CD14-positive monocyte (primary cell): ENCODE results near the gene MS4A14. TPM values are rescaled to one million over a fixed set of nuclear protein-coding genes. Genes with fewer than 3 reads are reported as not detected.
"Not testable (repeated sequence)": the region's sequence is repeated elsewhere in the genome, so short reads cannot be mapped to it uniquely, and the experiment has no call there.

ENCODE experiments used
- DNase-seq, 3 donors: peaks; one replicate each; pipeline ENCODE4 v3.0.0-alpha.2; 2011 to 2022
- H2AFZ ChIP-seq: 2 replicates; pipeline ENCODE4 v1.6.0; 2012; ENCODE audit warnings: mild to moderate bottlenecking, low read depth, low read length, inconsistent platforms; ENCODE audit not compliant: insufficient read depth, poor library complexity, severe bottlenecking
- H3K27ac ChIP-seq, 2 donors: 1 replicate in 1 of 2; 2 replicates in 1 of 2; pipeline ENCODE4 v1.5.1; 2012 to 2013; ENCODE audit warnings: low read length in 2 of 2, control low read depth in 1 of 2, inconsistent platforms in 1 of 2, low read depth in 1 of 2, mild to moderate bottlenecking in 1 of 2
- H3K27me3 ChIP-seq, 2 donors: one replicate each; pipeline versions ENCODE4 v1.6.0 to v1.6.1; 2011 to 2013; ENCODE audit warnings: low read length in 2 of 2; ENCODE audit not compliant: control insufficient read depth in 2 of 2, insufficient read depth in 2 of 2
- H3K36me3 ChIP-seq, 2 donors: replicated peaks in 1 of 2; 1 replicate in 1 of 2; 2 replicates in 1 of 2; pipeline versions ENCODE4 v1.5.1 to v1.6.1; 2012 to 2013; ENCODE audit warnings: low read length in 2 of 2, control low read depth in 1 of 2, inconsistent platforms in 1 of 2, mild to moderate bottlenecking in 1 of 2; ENCODE audit not compliant: insufficient read depth in 2 of 2, control insufficient read depth in 1 of 2
- H3K4me1 ChIP-seq, 2 donors: 1 replicate in 1 of 2; 2 replicates in 1 of 2; pipeline versions ENCODE4 v1.5.1 to v1.6.1; 2012 to 2013; ENCODE audit warnings: low read length in 2 of 2, control low read depth in 1 of 2, inconsistent platforms in 1 of 2, mild to moderate bottlenecking in 1 of 2, moderate library complexity in 1 of 2; ENCODE audit not compliant: insufficient read depth in 2 of 2, control insufficient read depth in 1 of 2
- H3K4me2 ChIP-seq: replicated peaks from 2 replicates; pipeline ENCODE3; 2012; ENCODE audit warnings: low read length, moderate library complexity, mild to moderate bottlenecking; ENCODE audit not compliant: poor library complexity, severe bottlenecking; ENCODE audit errors: extremely low read depth
- H3K4me3 ChIP-seq, 3 experiments: fragments of 200-600 bp in 1 of 3; sonication (generic) in 1 of 3; replicated peaks in 1 of 3; 1 replicate in 2 of 3; 2 replicates in 1 of 3; pipeline ENCODE4 v1.5.1; 2011 to 2013; ENCODE audit warnings: low read length in 3 of 3, mild to moderate bottlenecking in 3 of 3, control low read depth in 2 of 3, low read depth in 2 of 3, inconsistent platforms in 1 of 3, moderate library complexity in 1 of 3
- H3K79me2 ChIP-seq: 2 replicates; pipeline ENCODE4 v1.6.0; 2012; ENCODE audit warnings: mild to moderate bottlenecking, control low read depth, inconsistent platforms, low read length, moderate library complexity; ENCODE audit not compliant: insufficient read depth
- H3K9ac ChIP-seq: 2 replicates; pipeline ENCODE4 v1.6.0; 2017; ENCODE audit warnings: low read length, mild to moderate bottlenecking; ENCODE audit not compliant: insufficient read depth, poor library complexity, severe bottlenecking
- H3K9me3 ChIP-seq, 2 donors: replicated peaks in 1 of 2; 1 replicate in 1 of 2; 2 replicates in 1 of 2; pipeline versions ENCODE4 v1.5.1 to v1.6.1; 2012 to 2013; ENCODE audit warnings: low read length in 2 of 2, control low read depth in 1 of 2; ENCODE audit not compliant: control insufficient read depth in 1 of 2, insufficient read depth in 1 of 2
- H4K20me1 ChIP-seq: 2 replicates; pipeline ENCODE4 v1.6.0; 2012; ENCODE audit warnings: mild to moderate bottlenecking, low read length, control low read depth, moderate library complexity; ENCODE audit not compliant: insufficient read depth
- H3K27ac Mint-ChIP-seq, 7 donors: one replicate each; pipeline ENCODE4 v1.8.0; 2020; ENCODE audit warnings: mild to moderate bottlenecking in 7 of 7, mixed read lengths in 7 of 7, moderate library complexity in 6 of 7, inconsistent platforms in 2 of 7
- H3K27me3 Mint-ChIP-seq, 3 donors: one replicate each; pipeline ENCODE4 v1.8.0; 2021 to 2022; ENCODE audit warnings: low read depth in 3 of 3, mild to moderate bottlenecking in 3 of 3, mixed read lengths in 3 of 3, moderate library complexity in 3 of 3, inconsistent platforms in 1 of 3
- H3K36me3 Mint-ChIP-seq, 2 donors: one replicate each; pipeline ENCODE4 v1.8.0; 2020; ENCODE audit warnings: mixed read lengths in 2 of 2, inconsistent platforms in 1 of 2, mild to moderate bottlenecking in 1 of 2
- H3K4me1 Mint-ChIP-seq: one replicate; pipeline ENCODE4 v1.8.0; 2020; ENCODE audit warnings: mild to moderate bottlenecking, mixed read lengths
- H3K4me3 Mint-ChIP-seq, 2 donors: one replicate each; pipeline ENCODE4 v1.8.0; 2020; ENCODE audit warnings: mild to moderate bottlenecking in 2 of 2, mixed read lengths in 2 of 2, moderate library complexity in 1 of 2
- H3K9me3 Mint-ChIP-seq, 7 donors: one replicate each; pipeline ENCODE4 v1.8.0; 2020 to 2022; ENCODE audit warnings: mixed read lengths in 7 of 7, mild to moderate bottlenecking in 6 of 7, moderate library complexity in 6 of 7, inconsistent platforms in 2 of 7
- CTCF ChIP-seq: fragments of 200-600 bp; IDR thresholded peaks from one replicate; pipeline ENCODE4 v1.8.0; 2022; ENCODE audit warnings: antibody characterized with exemption, mild to moderate bottlenecking
- WGBS: methylation state at CpG from one replicate; pipeline ENCODE4 v1.1.5; 2013; ENCODE audit warnings: missing lambda C conversion rate; ENCODE audit not compliant: insufficient coverage; 5-methylcytosine and 5-hydroxymethylcytosine counted together
- intact Hi-C, 2 donors: fragments of 100-400 bp; cut with micrococcal nuclease; formaldehyde crosslinking; loops; one replicate each; pipeline versions ENCODE4 v1.15.0 to v1.15.1; 2023
- polyA plus RNA-seq, 3 donors: library from polyadenylated mRNA; depleted of rRNA in 1 of 3; unstranded in 2 of 3; stranded (reverse) in 1 of 3; fragments of 300-500 nt in 2 of 3; fragments of >200 nt in 1 of 3; fragmentation: Illumina TruSeq in 2 of 3; gene quantifications; 1 replicate in 2 of 3; 2 replicates in 1 of 3; pipeline ENCODE4 v1.2.3, GENCODE V29; 2012 to 2021

The MS4A14 gene
- polyA plus RNA-seq, 3 donors, result 3.0 to 30.8 (median 7.5) TPM

- no peaks in the 10 kb centered on the region for H3K9me3 ChIP-seq
- H3K27me3 ChIP-seq, result no peaks in the 10 kb centered on the region
- Mint-ChIP-seq H3K4me3 (no peak overlapping the region), H3K4me1 (peaks cover 28% of the 10 kb centered on the region), H3K36me3 (no peaks in the 10 kb centered on the region), H3K9me3 (peaks cover 0 to 7% (median 2%) of the 10 kb centered on the region in 7 donors), H3K27ac (peak overlapping the region; percentile 3 to 91 (median 58)), H3K27me3 (peaks cover 0 to 1% (median 0%) of the 10 kb centered on the region in 3 donors)
- H2AFZ ChIP-seq, result no peak overlapping the region
- no peak overlapping the region for H3K9ac ChIP-seq
- H3K4me1 ChIP-seq, result peaks cover 14 to 28% of the 10 kb centered on the region in 2 donors
- no peaks in the 10 kb centered on the region for H4K20me1 ChIP-seq
- no peak overlapping the region for H3K4me2 ChIP-seq
- TF ChIP-seq CTCF, result no peak
- no peaks in the 10 kb centered on the region for H3K79me2 ChIP-seq
- H3K36me3 ChIP-seq, result no peaks in the 10 kb centered on the region
- peak overlapping the region in 1 of 2 donors; percentile 82 for H3K27ac ChIP-seq
- H3K4me3 ChIP-seq, result no peak overlapping the region
- intact Hi-C loops, result no loop called here
- peak; percentile 28 to 42 (median 33) for DNase-seq
Measured at GRCh38 chr11:60447846-60448245, 51.6 kb downstream of the MS4A14 start.

GRCh38 chr11:60451185-60451584 lies 54.9 kb downstream of the MS4A14 start:
- H3K27me3 Mint-ChIP-seq, H4K20me1 ChIP-seq, H2AFZ ChIP-seq, H3K79me2 ChIP-seq, H3K9me3 Mint-ChIP-seq, H3K27ac ChIP-seq, H3K4me3 Mint-ChIP-seq, H3K4me2 ChIP-seq, H3K27me3 ChIP-seq, H3K9ac ChIP-seq, H3K36me3 Mint-ChIP-seq, H3K9me3 ChIP-seq, H3K4me3 ChIP-seq, intact Hi-C loops, DNase-seq, H3K36me3 ChIP-seq: not testable (repeated sequence)
- 97% methylated on average over 8 of the region's 32 CpGs for WGBS
- H3K4me1 ChIP-seq, result peaks cover 13 to 22% of the 10 kb centered on the region in 2 donors
- Mint-ChIP-seq H3K4me1 (peaks cover 18% of the 10 kb centered on the region), H3K27ac (peak overlapping the region in 2 of 7 donors; percentile 8 to 59)
